ENCODE results near the gene PSG7. TPM values are rescaled to one million over a fixed set of nuclear protein-coding genes. Genes with fewer than 3 reads are reported as not detected.
A peak's percentile ranks its signal among the peaks of the same experiment; 100 is the strongest.
"Not testable (repeated sequence)": the region's sequence is repeated elsewhere in the genome, so short reads cannot be mapped to it uniquely, and the experiment has no call there.

PSG7 gene
- total RNA-seq, 1 donor from 2014 or later, result not detected

- H3K9me3 Mint-ChIP-seq (ENCODE audit: unreplicated experiment); H3K4me3 Mint-ChIP-seq (ENCODE audit: unreplicated experiment); H3K36me3 Mint-ChIP-seq (ENCODE audit: low read depth, unreplicated experiment); H3K4me1 Mint-ChIP-seq (ENCODE audit: unreplicated experiment); H3K27ac Mint-ChIP-seq (ENCODE audit: unreplicated experiment); H3K27me3 Mint-ChIP-seq (ENCODE audit: unreplicated experiment): not testable (repeated sequence)
- DNase-seq (ENCODE audit: low spot score), result peak; percentile 28
- TF ChIP-seq CTCF (IDR thresholded peaks at IDR 0.05; ENCODE audit: unreplicated experiment), result peak; percentile 58
Measured at GRCh38 chr19:42881279-42881678, 55.7 kb downstream of the PSG7 start.

GRCh38 chr19:42880621-42881020, 56.4 kb downstream of the PSG7 start:
- H3K4me1 Mint-ChIP-seq (ENCODE audit: unreplicated experiment); H3K9me3 Mint-ChIP-seq (ENCODE audit: unreplicated experiment); H3K36me3 Mint-ChIP-seq (ENCODE audit: low read depth, unreplicated experiment); DNase-seq (ENCODE audit: low spot score); H3K4me3 Mint-ChIP-seq (ENCODE audit: unreplicated experiment); H3K27ac Mint-ChIP-seq (ENCODE audit: unreplicated experiment); H3K27me3 Mint-ChIP-seq (ENCODE audit: unreplicated experiment): not testable (repeated sequence)

DNA sequence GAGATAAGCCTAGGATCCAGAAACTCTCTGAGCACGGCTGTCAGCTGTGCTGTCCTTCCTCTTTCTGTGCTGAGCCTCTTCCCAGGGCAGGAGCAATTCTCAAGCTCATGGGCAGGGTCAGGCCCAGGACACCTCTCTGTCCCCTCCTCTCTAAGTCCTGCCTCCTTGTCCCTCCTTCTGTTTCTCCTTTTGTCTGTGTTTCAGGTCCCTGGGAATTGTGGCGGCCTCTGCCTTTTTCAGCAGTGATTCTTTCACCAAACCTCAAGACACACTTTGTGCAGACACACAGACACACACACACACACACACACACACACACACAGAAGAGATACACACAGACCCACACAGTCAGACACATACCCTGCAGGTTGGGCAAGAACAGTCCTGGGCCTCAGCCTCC, 57.4 kb downstream of the PSG7 start, which contains the start of gene PSG1:
Gene PSG1 (minus strand): TSS at position 101 of the 400 bp plus-strand sequence. CDS start 132 bp downstream, outside the sequence.
- Mint-ChIP-seq H3K27ac (ENCODE audit: unreplicated experiment) (no peak within 1 kb of the TSS), H3K9me3 (ENCODE audit: unreplicated experiment) (no peaks in the 10 kb centered on the region), H3K4me1 (ENCODE audit: unreplicated experiment) (no peaks in the 10 kb centered on the region), H3K36me3 (ENCODE audit: low read depth, unreplicated experiment) (no peaks in the 10 kb centered on the region), H3K27me3 (ENCODE audit: unreplicated experiment) (peaks cover 8% of the 10 kb centered on the region), H3K4me3 (ENCODE audit: unreplicated experiment) (no peak within 1 kb of the TSS)
- no peak for DNase-seq (ENCODE audit: low spot score)
- TF ChIP-seq CTCF (IDR thresholded peaks at IDR 0.05; ENCODE audit: unreplicated experiment), result no peak

DNA sequence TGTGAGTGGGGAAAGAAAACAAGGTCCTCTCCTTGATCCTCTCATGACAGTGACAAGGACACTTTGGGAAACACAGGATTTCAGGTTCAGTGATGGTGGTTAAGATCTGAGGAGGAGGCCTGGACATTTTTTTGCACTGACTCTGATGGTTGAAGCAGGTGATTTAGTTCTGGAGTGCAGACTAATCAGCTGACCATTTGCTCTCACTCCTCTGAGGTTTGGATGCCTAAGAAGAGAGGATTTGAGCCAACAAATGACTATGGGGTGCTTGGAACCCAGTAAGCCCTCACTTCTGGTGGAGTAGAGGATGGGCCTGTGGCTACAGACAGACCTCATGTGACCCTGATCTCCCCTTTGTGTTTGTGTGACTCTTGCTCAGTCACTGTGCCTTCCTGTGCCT, 60.4 kb downstream of the PSG7 start:
- not testable (repeated sequence) for H3K36me3 Mint-ChIP-seq (ENCODE audit: low read depth, unreplicated experiment); H3K4me1 Mint-ChIP-seq (ENCODE audit: unreplicated experiment); DNase-seq (ENCODE audit: low spot score); H3K9me3 Mint-ChIP-seq (ENCODE audit: unreplicated experiment); H3K27ac Mint-ChIP-seq (ENCODE audit: unreplicated experiment); H3K4me3 Mint-ChIP-seq (ENCODE audit: unreplicated experiment)
- peaks cover 13% of the 10 kb centered on the region for H3K27me3 Mint-ChIP-seq (ENCODE audit: unreplicated experiment)

GRCh38 chr19:42875881-42876280, 61.1 kb downstream of the PSG7 start:
- peaks cover 15% of the 10 kb centered on the region for H3K27me3 Mint-ChIP-seq (ENCODE audit: unreplicated experiment)
- not testable (repeated sequence) for H3K4me1 Mint-ChIP-seq (ENCODE audit: unreplicated experiment); H3K4me3 Mint-ChIP-seq (ENCODE audit: unreplicated experiment); H3K9me3 Mint-ChIP-seq (ENCODE audit: unreplicated experiment); H3K36me3 Mint-ChIP-seq (ENCODE audit: low read depth, unreplicated experiment); H3K27ac Mint-ChIP-seq (ENCODE audit: unreplicated experiment); DNase-seq (ENCODE audit: low spot score)

GRCh38 chr19:42874901-42875813, 61.9 kb downstream of the PSG7 start:
- not testable (repeated sequence) for H3K9me3 Mint-ChIP-seq (ENCODE audit: unreplicated experiment); DNase-seq (ENCODE audit: low spot score); H3K36me3 Mint-ChIP-seq (ENCODE audit: low read depth, unreplicated experiment); H3K4me3 Mint-ChIP-seq (ENCODE audit: unreplicated experiment); H3K4me1 Mint-ChIP-seq (ENCODE audit: unreplicated experiment); H3K27ac Mint-ChIP-seq (ENCODE audit: unreplicated experiment)
- H3K27me3 Mint-ChIP-seq (ENCODE audit: unreplicated experiment), result peaks cover 15% of the 10 kb centered on the region

- not testable (repeated sequence) for H3K4me3 Mint-ChIP-seq (ENCODE audit: unreplicated experiment); DNase-seq (ENCODE audit: low spot score); H3K36me3 Mint-ChIP-seq (ENCODE audit: low read depth, unreplicated experiment); H3K27ac Mint-ChIP-seq (ENCODE audit: unreplicated experiment); H3K9me3 Mint-ChIP-seq (ENCODE audit: unreplicated experiment); H3K4me1 Mint-ChIP-seq (ENCODE audit: unreplicated experiment)
- H3K27me3 Mint-ChIP-seq (ENCODE audit: unreplicated experiment), result peaks cover 12% of the 10 kb centered on the region
Measured at GRCh38 chr19:42874136-42874535, 62.9 kb downstream of the PSG7 start.

Other genes starting within 250 kb of the PSG7 start
- gene PSG3, start 196.7 kb downstream of the PSG7 start, total RNA-seq (ENCODE audit: unreplicated experiment), result not detected
- not detected for gene PSG8, start 171.5 kb downstream of the PSG7 start, total RNA-seq (ENCODE audit: unreplicated experiment)
- gene PSG1, start 57.5 kb downstream of the PSG7 start, total RNA-seq (ENCODE audit: unreplicated experiment), result not detected
- gene PSG6, start 19.3 kb downstream of the PSG7 start, total RNA-seq (ENCODE audit: unreplicated experiment), result not detected
- not detected for gene PSG11, start 89.3 kb upstream of the PSG7 start, total RNA-seq (ENCODE audit: unreplicated experiment)
- not detected for gene PSG2, start 145.5 kb upstream of the PSG7 start, total RNA-seq (ENCODE audit: unreplicated experiment)
- not detected for gene PSG5, start 249.3 kb upstream of the PSG7 start, total RNA-seq (ENCODE audit: unreplicated experiment)

Data from endothelial cell (in vitro differentiated cells).